IMR-90 (cell line): Measurements from ENCODE around the gene SCAND1. TPM values are rescaled to one million over a fixed set of nuclear protein-coding genes. Genes with fewer than 3 reads are reported as not detected.

Experiments used
- ATAC-seq: fragments of 200-7000 bp; cut with Tn5 transposase; 2 replicates; pipeline ENCODE4 v1.9.1; 2020; ENCODE audit warnings: low read depth, mild to moderate bottlenecking, moderate library complexity
- BruUV-seq: library from RNA; stranded (reverse); fragments of 400-500 nt; replicated peaks from 2 replicates; lab custom pipeline; 2021; lab: Mats Ljungman, UMichigan
- CTCF ChIA-PET: fragments of 300-600 bp; formaldehyde crosslinking; extraction: SDS; loops from one replicate; lab custom pipeline; 2021; ENCODE audit warnings: antibody characterized with exemption; lab: Yijun Ruan, JAX
- POLR2A ChIA-PET: fragments of 300-600 bp; sonication (Branson Sonifier 250); formaldehyde crosslinking; loops from one replicate; lab custom pipeline; 2022; ENCODE audit warnings: antibody characterized with exemption; ENCODE audit not compliant: unreplicated experiment; lab: Charles Lee
- DNase-seq: peaks from one replicate; pipeline ENCODE4 v3.0.0; 2013
- H2AFZ ChIP-seq: replicated peaks from 2 replicates; pipeline ENCODE3; 2013; ENCODE audit warnings: low read length, mild to moderate bottlenecking; ENCODE audit not compliant: poor library complexity
- H2AK5ac ChIP-seq: 2 replicates; pipeline ENCODE4 v1.6.1; 2013; ENCODE audit warnings: low read depth, low read length, inconsistent platforms
- H2AK9ac ChIP-seq: replicated peaks from 2 replicates; pipeline ENCODE3; 2013; ENCODE audit warnings: mild to moderate bottlenecking, low read depth, low read length, moderate library complexity; ENCODE audit not compliant: poor library complexity
- H2BK120ac ChIP-seq: 2 replicates; pipeline ENCODE4 v1.6.1; 2013; ENCODE audit warnings: low read depth, low read length, inconsistent platforms
- H2BK15ac ChIP-seq: 3 replicates; pipeline ENCODE4 v1.6.1; 2013; ENCODE audit warnings: low read depth, low read length, inconsistent platforms
- H2BK20ac ChIP-seq: 2 replicates; pipeline ENCODE4 v1.6.1; 2013; ENCODE audit warnings: low read depth, mild to moderate bottlenecking, inconsistent platforms, low read length, moderate library complexity
- H2BK5ac ChIP-seq: 2 replicates; pipeline ENCODE4 v1.6.1; 2013; ENCODE audit warnings: mild to moderate bottlenecking, low read depth, low read length, inconsistent platforms; ENCODE audit not compliant: poor library complexity, severe bottlenecking
- H3K14ac ChIP-seq: replicated peaks from 2 replicates; pipeline ENCODE4 v1.6.1; 2013; ENCODE audit warnings: low read depth, low read length, inconsistent platforms
- H3K18ac ChIP-seq: 2 replicates; pipeline ENCODE4 v1.6.1; 2013; ENCODE audit warnings: low read depth, low read length, control low read depth
- H3K23ac ChIP-seq: 2 replicates; pipeline ENCODE4 v1.6.1; 2013; ENCODE audit warnings: low read depth, low read length, inconsistent platforms
- H3K27ac ChIP-seq: 2 replicates; pipeline ENCODE4 v1.5.1; 2013; ENCODE audit warnings: mild to moderate bottlenecking, control low read depth, low read length; ENCODE audit not compliant: insufficient read depth
- H3K27me3 ChIP-seq: 2 replicates; pipeline ENCODE4 v1.6.1; 2013; ENCODE audit warnings: low read length; ENCODE audit not compliant: control insufficient read depth, insufficient read depth
- H3K36me3 ChIP-seq: 2 replicates; pipeline ENCODE4 v1.6.1; 2013; ENCODE audit warnings: low read length, mixed read lengths; ENCODE audit not compliant: control insufficient read depth, insufficient read depth
- H3K4ac ChIP-seq: 2 replicates; pipeline ENCODE4 v1.6.1; 2013; ENCODE audit warnings: low read depth, low read length, inconsistent platforms
- H3K4me1 ChIP-seq: 2 replicates; pipeline ENCODE4 v1.6.1; 2013; ENCODE audit warnings: low read length, mixed read lengths; ENCODE audit not compliant: control insufficient read depth, insufficient read depth
- H3K4me2 ChIP-seq: 2 replicates; pipeline ENCODE4 v1.6.1; 2013; ENCODE audit warnings: low read depth, mild to moderate bottlenecking, control low read depth, low read length, moderate library complexity
- H3K4me3 ChIP-seq: 2 replicates; pipeline ENCODE4 v1.5.1; 2013; ENCODE audit warnings: low read depth, mild to moderate bottlenecking, control low read depth, low read length, moderate library complexity; ENCODE audit not compliant: insufficient read depth
- H3K56ac ChIP-seq: 2 replicates; pipeline ENCODE4 v1.6.1; 2013; ENCODE audit warnings: low read length, inconsistent platforms; ENCODE audit not compliant: insufficient read depth; ENCODE audit errors: extremely low read depth
- H3K79me1 ChIP-seq, 2 experiments: 2 replicates each; pipeline ENCODE4 v1.6.1; 2013; ENCODE audit warnings: low read length in 2 of 2, inconsistent platforms in 1 of 2, low read depth in 1 of 2
- H3K9ac ChIP-seq: 2 replicates; pipeline ENCODE4 v1.6.1; 2013; ENCODE audit warnings: low read depth, low read length, control low read depth
- H3K9me1 ChIP-seq: 2 replicates; pipeline ENCODE4 v1.6.1; 2013; ENCODE audit warnings: low read length, inconsistent platforms; ENCODE audit not compliant: insufficient read depth
- H3K9me3 ChIP-seq: 2 replicates; pipeline ENCODE4 v1.6.1; 2013; ENCODE audit warnings: low read length; ENCODE audit not compliant: control insufficient read depth, insufficient read depth
- H4K20me1 ChIP-seq: 2 replicates; pipeline ENCODE4 v1.6.1; 2013; ENCODE audit warnings: low read length, inconsistent platforms; ENCODE audit not compliant: insufficient read depth
- H4K5ac ChIP-seq: 2 replicates; pipeline ENCODE4 v1.6.1; 2013; ENCODE audit warnings: mild to moderate bottlenecking, low read depth, low read length, control low read depth
- H4K8ac ChIP-seq, 2 experiments: 2 replicates each; pipeline ENCODE4 v1.6.1; 2013; ENCODE audit warnings: low read depth in 2 of 2, low read length in 2 of 2, control low read depth in 1 of 2, inconsistent platforms in 1 of 2
- H4K91ac ChIP-seq: 2 replicates; pipeline ENCODE4 v1.6.1; 2013; ENCODE audit warnings: low read depth, low read length, inconsistent platforms; ENCODE audit not compliant: insufficient read depth
- BHLHE40 ChIP-seq: fragments of 150-350 bp; IDR thresholded peaks from 2 replicates; pipeline ENCODE4 v1.6.1; 2016; ENCODE audit warnings: mild to moderate bottlenecking, low read depth, low read length
- CEBPB ChIP-seq: IDR thresholded peaks from 2 replicates; pipeline ENCODE4 v1.6.1; 2012; ENCODE audit warnings: low read depth, low read length, improper control_type of control experiment
- CHD1 ChIP-seq: IDR thresholded peaks from 2 replicates; pipeline ENCODE4 v1.6.1; 2012; ENCODE audit warnings: low read depth, low read length, improper control_type of control experiment
- MAFK ChIP-seq: IDR thresholded peaks from 2 replicates; pipeline ENCODE4 v1.6.1; 2012; ENCODE audit warnings: low read depth, low read length, improper control_type of control experiment
- MAZ ChIP-seq: IDR thresholded peaks from 2 replicates; pipeline ENCODE4 v1.6.1; 2012; ENCODE audit warnings: low read depth, mild to moderate bottlenecking, low read length, improper control_type of control experiment, moderate library complexity, borderline replicate concordance
- MXI1 ChIP-seq: IDR thresholded peaks from 2 replicates; pipeline ENCODE4 v1.6.1; 2012; ENCODE audit warnings: low read depth, mild to moderate bottlenecking, low read length, moderate library complexity, borderline replicate concordance
- NFE2L2 ChIP-seq: fragments of 150-350 bp; IDR thresholded peaks from 2 replicates; pipeline ENCODE4 v1.6.1; 2016; ENCODE audit warnings: low read depth, mild to moderate bottlenecking, low read length
- RAD21 ChIP-seq: IDR thresholded peaks from 2 replicates; pipeline ENCODE4 v1.6.1; 2012; ENCODE audit warnings: low read length, improper control_type of control experiment
- RFX5 ChIP-seq: IDR thresholded peaks from 2 replicates; pipeline ENCODE4 v1.8.0; 2012; ENCODE audit warnings: low read depth, mild to moderate bottlenecking, low read length, moderate library complexity
- SMC3 ChIP-seq: fragments of 150-350 bp; IDR thresholded peaks from 2 replicates; pipeline ENCODE4 v1.6.1; 2016; ENCODE audit warnings: low read depth, mild to moderate bottlenecking, antibody characterized with exemption, low read length, moderate library complexity
- whole genome bisulfite sequencing, 2 experiments: methylation state at CpG; one replicate each; pipeline versions ENCODE4 v1.1.5 to v1.1.7; 2013; ENCODE audit warnings: missing lambda C conversion rate in 2 of 2; ENCODE audit not compliant: insufficient read length in 1 of 2; ENCODE audit errors: extremely low coverage in 2 of 2; 5-methylcytosine and 5-hydroxymethylcytosine counted together
- dilution Hi-C: fragments of 300-500 bp; cut with HindIII; formaldehyde crosslinking; loops from one replicate; pipeline ENCODE4 v1.14.3; 2018; ENCODE audit warnings: low sequenced_read_pairs; ENCODE audit not compliant: unreplicated experiment
- in situ Hi-C: fragments of 300-500 bp; cut with MboI; formaldehyde crosslinking; loops from 3 replicates; pipeline ENCODE4 v1.14.3; 2019; ENCODE audit warnings: low sequenced_read_pairs, inconsistent platforms, mixed read lengths
- intact Hi-C: fragments of 100-400 bp; cut with micrococcal nuclease; formaldehyde crosslinking; loops from 2 replicates; pipeline ENCODE4 v1.10.0; 2022
- polyA plus RNA-seq, 3 experiments: library from polyadenylated mRNA; depleted of rRNA; stranded (reverse); fragments of >200 nt; gene quantifications; 2 replicates each; pipeline ENCODE4 v1.2.3, GENCODE V29; 2012; ENCODE audit warnings: low replicate concordance in 1 of 3
- total RNA-seq: library from RNA; depleted of rRNA; stranded (reverse); fragments of >200 nt; gene quantifications from 2 replicates; pipeline ENCODE4 v1.2.3, GENCODE V29; 2012
- TF ChIP-seq, protein P1 (sequence below): fragments of 150-350 bp; IDR thresholded peaks from 2 replicates; pipeline ENCODE4 v1.6.1; 2017; ENCODE audit warnings: mild to moderate bottlenecking, antibody characterized with exemption, low read length, low read depth
- TF ChIP-seq, protein P2 (sequence below): conservative IDR thresholded peaks from 2 replicates; pipeline ENCODE4 v1.5.1; 2012; ENCODE audit warnings: mild to moderate bottlenecking, low read depth, low read length, improper control_type of control experiment

Gene SCAND1
- total and polyA plus RNA-seq, 2 of the 4 experiments (the other 2 are of a cell fraction) = 7.5 to 26.8 TPM

GRCh38 chr20:35941620-35942019 is 12.7 kb downstream of the SCAND1 start:
- Histone ChIP-seq H2AK5ac (no peak overlapping the region), H2BK120ac (no peak overlapping the region), H3K27me3 (no peaks in the 10 kb centered on the region), H3K23ac (no peak overlapping the region; the same call in 1 of the 2 replicates), H2BK15ac (no peak overlapping the region), H2BK20ac (no peak overlapping the region), H3K14ac (no peak overlapping the region), H3K4ac (no peak overlapping the region), H3K9ac (no peak overlapping the region), H4K20me1 (peaks cover 4% of the 10 kb centered on the region), H3K9me1 (peaks cover 13% of the 10 kb centered on the region; the same call in 1 of the 2 replicates), H3K4me3 (no peak overlapping the region), H3K56ac (no peak overlapping the region), H3K4me1 (peaks cover 8% of the 10 kb centered on the region), H2BK5ac (no peak overlapping the region), H4K5ac (no peak overlapping the region), H3K18ac (no peak overlapping the region), H3K79me1 (peaks cover 14 to 47% of the 10 kb centered on the region in 2 experiments), H3K9me3 (no peaks in the 10 kb centered on the region), H2AFZ (no peak overlapping the region), H3K4me2 (no peak overlapping the region), H2AK9ac (no peak overlapping the region), H3K36me3 (peaks cover 33% of the 10 kb centered on the region), H4K91ac (no peak overlapping the region), H3K27ac (no peak overlapping the region), H4K8ac (no peak overlapping the region)
- intact Hi-C loops (no loop called here), dilution Hi-C loops (no loop called here), in situ Hi-C loops (no loop called here)
- CTCF ChIA-PET = interaction anchor here (1.9 kb wide), 1 partner anchor 12 kb away, joined by 12 read pairs; the partner anchor contains the start of gene SCAND1
- no CpG with 5 or more reads among the region's 2 CpGs for WGBS, 2 experiments
- DNase-seq = no peak
- TF ChIP-seq CEBPB (no peak), RFX5 (no peak), SMC3 (no peak), CHD1 (no peak), MAZ (no peak), MAFK (no peak), BHLHE40 (no peak), MXI1 (no peak), RAD21 (no peak), NFE2L2 (no peak)
- TF ChIP-seq, protein P1, sequence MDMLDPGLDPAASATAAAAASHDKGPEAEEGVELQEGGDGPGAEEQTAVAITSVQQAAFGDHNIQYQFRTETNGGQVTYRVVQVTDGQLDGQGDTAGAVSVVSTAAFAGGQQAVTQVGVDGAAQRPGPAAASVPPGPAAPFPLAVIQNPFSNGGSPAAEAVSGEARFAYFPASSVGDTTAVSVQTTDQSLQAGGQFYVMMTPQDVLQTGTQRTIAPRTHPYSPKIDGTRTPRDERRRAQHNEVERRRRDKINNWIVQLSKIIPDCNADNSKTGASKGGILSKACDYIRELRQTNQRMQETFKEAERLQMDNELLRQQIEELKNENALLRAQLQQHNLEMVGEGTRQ = no peak
- TF ChIP-seq, protein P2, sequence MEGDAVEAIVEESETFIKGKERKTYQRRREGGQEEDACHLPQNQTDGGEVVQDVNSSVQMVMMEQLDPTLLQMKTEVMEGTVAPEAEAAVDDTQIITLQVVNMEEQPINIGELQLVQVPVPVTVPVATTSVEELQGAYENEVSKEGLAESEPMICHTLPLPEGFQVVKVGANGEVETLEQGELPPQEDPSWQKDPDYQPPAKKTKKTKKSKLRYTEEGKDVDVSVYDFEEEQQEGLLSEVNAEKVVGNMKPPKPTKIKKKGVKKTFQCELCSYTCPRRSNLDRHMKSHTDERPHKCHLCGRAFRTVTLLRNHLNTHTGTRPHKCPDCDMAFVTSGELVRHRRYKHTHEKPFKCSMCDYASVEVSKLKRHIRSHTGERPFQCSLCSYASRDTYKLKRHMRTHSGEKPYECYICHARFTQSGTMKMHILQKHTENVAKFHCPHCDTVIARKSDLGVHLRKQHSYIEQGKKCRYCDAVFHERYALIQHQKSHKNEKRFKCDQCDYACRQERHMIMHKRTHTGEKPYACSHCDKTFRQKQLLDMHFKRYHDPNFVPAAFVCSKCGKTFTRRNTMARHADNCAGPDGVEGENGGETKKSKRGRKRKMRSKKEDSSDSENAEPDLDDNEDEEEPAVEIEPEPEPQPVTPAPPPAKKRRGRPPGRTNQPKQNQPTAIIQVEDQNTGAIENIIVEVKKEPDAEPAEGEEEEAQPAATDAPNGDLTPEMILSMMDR = no peak
- no TSS peak for BruUV-seq
- POLR2A ChIA-PET = no interaction called here
- ATAC-seq = no peak
